NCI-H774 (cell line): ENCODE results near the gene ERBB2.
A peak's percentile ranks its signal among the peaks of the same experiment; 100 is the strongest.
"Not testable (repeated sequence)": the region's sequence is repeated elsewhere in the genome, so short reads cannot be mapped to it uniquely, and the experiment has no call there.

Source experiments
- DNase-seq: peaks from one replicate; lab custom pipeline; 2025; lab: John Stamatoyannopoulos, UW

ERBB2 gene

GRCh38 chr17:39763051-39763820, 63.4 kb downstream of the ERBB2 start:
- no peak for DNase-seq

GRCh38 chr17:39764171-39764570, 64.3 kb downstream of the ERBB2 start:
- not testable (repeated sequence) for DNase-seq

GRCh38 chr17:39765175-39765574, 65.3 kb downstream of the ERBB2 start:
- DNase-seq = no peak

- DNase-seq = no peak
Observed at GRCh38 chr17:39765766-39766165, 65.9 kb downstream of the ERBB2 start.

- DNase-seq = no peak
Observed at GRCh38 chr17:39767147-39767546, 67.3 kb downstream of the ERBB2 start.

- DNase-seq = peak; percentile 67
Observed at GRCh38 chr17:39769974-39770587, 70.2 kb downstream of the ERBB2 start.

- no peak for DNase-seq
Observed at GRCh38 chr17:39772415-39772814, 72.6 kb downstream of the ERBB2 start.

- no peak for DNase-seq
Observed at GRCh38 chr17:39772987-39773934, 73.4 kb downstream of the ERBB2 start.

- DNase-seq = no peak
Observed at GRCh38 chr17:39774047-39774446, 74.2 kb downstream of the ERBB2 start.

- DNase-seq = no peak
Observed at GRCh38 chr17:39775031-39775430, 75.2 kb downstream of the ERBB2 start.

GRCh38 chr17:39776252-39776651, 76.4 kb downstream of the ERBB2 start:
- DNase-seq = no peak

- no peak for DNase-seq
Observed at GRCh38 chr17:39777534-39778365, 77.9 kb downstream of the ERBB2 start.
